Measurements from ENCODE around the gene SKOR2. TPM values are rescaled to one million over a fixed set of nuclear protein-coding genes. Genes with fewer than 3 reads are reported as not detected.
A peak's percentile ranks its signal among the peaks of the same experiment; 100 is the strongest.

Gene SKOR2
- total RNA-seq, 1 donor from 2014 or later = not detected

GRCh38 chr18:47248115-47248603, 3.3 kb downstream of the SKOR2 start:
- no peak for DNase-seq (ENCODE audit: low spot score)
- H3K27me3 Mint-ChIP-seq (ENCODE audit: low read depth) = peaks cover 74% of the 10 kb centered on the region
- H3K36me3 Mint-ChIP-seq (ENCODE audit: low read depth) = peaks cover 13% of the 10 kb centered on the region
- H3K27ac Mint-ChIP-seq (ENCODE audit: unreplicated experiment) = no peak overlapping the region
- TF ChIP-seq CTCF (IDR thresholded peaks at IDR 0.05) = no peak
- H3K4me1 Mint-ChIP-seq (ENCODE audit: low read depth) = peaks cover 4% of the 10 kb centered on the region
- H3K4me3 Mint-ChIP-seq (ENCODE audit: unreplicated experiment) = no peak overlapping the region
- peaks cover 15% of the 10 kb centered on the region for H3K9me3 Mint-ChIP-seq (ENCODE audit: low read depth)

DNA sequence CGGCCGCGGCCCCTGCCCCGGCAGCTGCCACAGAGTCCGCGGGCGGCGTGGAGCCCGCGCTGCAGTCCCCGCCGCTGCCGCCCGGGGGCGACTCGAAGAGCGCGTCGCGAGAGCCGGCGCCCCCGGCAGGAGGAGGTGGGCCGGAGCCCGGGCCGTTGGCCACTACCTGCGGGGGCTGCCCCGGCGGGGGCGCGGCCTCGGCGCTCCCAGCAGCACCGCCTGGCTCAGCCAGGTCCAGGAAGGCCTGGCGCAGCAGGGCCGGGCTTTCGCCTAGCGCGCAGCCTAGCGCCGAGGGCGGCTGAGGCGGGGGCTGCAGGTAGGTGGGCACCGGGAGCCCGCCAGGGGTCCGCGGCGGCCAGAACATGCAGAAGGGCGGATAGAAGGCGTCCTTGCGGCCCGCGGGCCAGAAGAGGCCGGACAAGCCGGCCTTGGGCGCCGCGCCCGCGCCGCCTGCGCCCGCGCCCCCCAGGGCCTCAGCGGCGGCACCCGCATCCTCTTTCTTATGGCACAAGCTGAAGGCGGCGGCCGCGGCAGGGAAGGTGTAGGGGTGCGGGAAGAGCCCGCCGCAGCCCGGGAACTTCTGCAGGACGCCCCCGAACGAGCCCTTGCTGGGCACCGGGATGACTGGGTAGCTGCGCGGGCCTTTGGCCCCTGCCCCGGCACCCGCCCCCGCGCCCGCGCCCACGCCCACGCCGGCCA, 3.9 kb downstream of the SKOR2 start:
- Mint-ChIP-seq H3K27ac (ENCODE audit: unreplicated experiment) (no peak overlapping the region), H3K9me3 (ENCODE audit: low read depth) (peaks cover 15% of the 10 kb centered on the region), H3K36me3 (ENCODE audit: low read depth) (peaks cover 13% of the 10 kb centered on the region), H3K4me3 (ENCODE audit: unreplicated experiment) (no peak overlapping the region), H3K27me3 (ENCODE audit: low read depth) (peaks cover 74% of the 10 kb centered on the region), H3K4me1 (ENCODE audit: low read depth) (peaks cover 4% of the 10 kb centered on the region)
- DNase-seq (ENCODE audit: low spot score) = no peak
- peak; percentile 71 for TF ChIP-seq CTCF (IDR thresholded peaks at IDR 0.05)

- no peak overlapping the region for H3K4me3 Mint-ChIP-seq (ENCODE audit: unreplicated experiment)
- H3K4me1 Mint-ChIP-seq (ENCODE audit: low read depth) = peaks cover 4% of the 10 kb centered on the region
- peaks cover 13% of the 10 kb centered on the region for H3K36me3 Mint-ChIP-seq (ENCODE audit: low read depth)
- DNase-seq (ENCODE audit: low spot score) = no peak
- H3K9me3 Mint-ChIP-seq (ENCODE audit: low read depth) = peaks cover 15% of the 10 kb centered on the region
- peaks cover 70% of the 10 kb centered on the region for H3K27me3 Mint-ChIP-seq (ENCODE audit: low read depth)
- TF ChIP-seq CTCF (IDR thresholded peaks at IDR 0.05) = no peak
- no peak overlapping the region for H3K27ac Mint-ChIP-seq (ENCODE audit: unreplicated experiment)
Observed at GRCh38 chr18:47247036-47247415, 4.4 kb downstream of the SKOR2 start.

GRCh38 chr18:47246027-47246971, 5.2 kb downstream of the SKOR2 start:
- no peak for DNase-seq (ENCODE audit: low spot score)
- Mint-ChIP-seq H3K4me3 (ENCODE audit: unreplicated experiment) (no peak overlapping the region), H3K9me3 (ENCODE audit: low read depth) (peaks cover 15% of the 10 kb centered on the region), H3K36me3 (ENCODE audit: low read depth) (peaks cover 13% of the 10 kb centered on the region), H3K4me1 (ENCODE audit: low read depth) (no peaks in the 10 kb centered on the region), H3K27me3 (ENCODE audit: low read depth) (peaks cover 71% of the 10 kb centered on the region), H3K27ac (ENCODE audit: unreplicated experiment) (no peak overlapping the region)
- TF ChIP-seq CTCF (IDR thresholded peaks at IDR 0.05) = no peak

DNA sequence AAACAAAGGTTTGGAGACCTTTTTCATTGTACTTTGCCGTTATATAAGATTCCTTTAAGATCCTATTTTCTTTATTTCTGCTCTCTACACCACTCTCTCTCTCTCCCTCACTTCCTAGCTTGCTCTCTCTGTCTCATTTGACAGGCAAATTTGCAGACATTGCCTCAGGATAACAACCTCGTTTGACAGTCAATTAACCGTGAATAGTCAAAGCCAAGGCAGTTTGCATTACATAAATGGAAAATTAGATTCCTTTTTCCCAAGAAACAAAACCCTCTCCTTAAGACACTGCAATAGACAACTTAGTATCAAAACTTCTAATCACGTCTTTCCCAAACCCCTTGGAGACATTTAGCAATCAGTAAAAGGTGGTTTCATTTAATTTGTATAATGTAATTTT, 7.4 kb downstream of the SKOR2 start:
- no peak for TF ChIP-seq CTCF (IDR thresholded peaks at IDR 0.05)
- H3K4me3 Mint-ChIP-seq (ENCODE audit: unreplicated experiment) = no peak overlapping the region
- H3K4me1 Mint-ChIP-seq (ENCODE audit: low read depth) = no peaks in the 10 kb centered on the region
- no peak for DNase-seq (ENCODE audit: low spot score)
- H3K9me3 Mint-ChIP-seq (ENCODE audit: low read depth) = peaks cover 12% of the 10 kb centered on the region
- H3K36me3 Mint-ChIP-seq (ENCODE audit: low read depth) = peaks cover 11% of the 10 kb centered on the region
- peaks cover 62% of the 10 kb centered on the region for H3K27me3 Mint-ChIP-seq (ENCODE audit: low read depth)
- H3K27ac Mint-ChIP-seq (ENCODE audit: unreplicated experiment) = no peak overlapping the region

Measured in chondrocyte (in vitro differentiated cells).